Mucosa of descending colon (tissue), 3 donors: ENCODE results near the gene ANKRD13B. TPM values are rescaled to one million over a fixed set of nuclear protein-coding genes. Genes with fewer than 3 reads are reported as not detected.
A peak's percentile ranks its signal among the peaks of the same experiment; 100 is the strongest.

Source experiments
- ATAC-seq: fragments of 200-7000 bp; cut with Tn5 transposase; one replicate; pipeline ENCODE4 v1.9.1; 2020; ENCODE audit warnings: mild to moderate bottlenecking, moderate library complexity
- DNase-seq, 3 donors: peaks; one replicate each; pipeline ENCODE4 v3.0.0-alpha.2; 2020
- H3K36me3 ChIP-seq: fragments of 200-600 bp; one replicate; pipeline ENCODE4 v1.8.0; 2021; ENCODE audit warnings: low read depth, mild to moderate bottlenecking
- H3K4me1 ChIP-seq: fragments of 200-600 bp; one replicate; pipeline ENCODE4 v1.8.0; 2021; ENCODE audit warnings: low read depth, mild to moderate bottlenecking
- H3K4me3 ChIP-seq: fragments of 200-600 bp; one replicate; pipeline ENCODE4 v1.8.0; 2021; ENCODE audit warnings: mild to moderate bottlenecking
- H3K9me3 ChIP-seq: fragments of 200-600 bp; one replicate; pipeline ENCODE4 v1.8.0; 2021; ENCODE audit warnings: mild to moderate bottlenecking
- intact Hi-C, 2 donors: fragments of 100-400 bp; cut with DNase I in 1 of 2; cut with micrococcal nuclease in 1 of 2; formaldehyde crosslinking; loops; one replicate each; pipeline versions ENCODE4 v1.11.0 to v1.11.1; 2022; cut with DNase I, micrococcal nuclease
- total RNA-seq, 3 donors: library from RNA; stranded (reverse); fragmentation: NEBNext Ultra II Directional in 2 of 3; extraction: Animal tissue kit (Norgen Biotek cat#: 25700) in 2 of 3; gene quantifications; one replicate each; pipeline versions ENCODE4 v1.2.1 to v1.2.4, GENCODE V29; 2021 to 2023
- TF ChIP-seq, protein P1 (sequence below): fragments of 200-600 bp; IDR thresholded peaks from one replicate; pipeline ENCODE4 v1.8.0; 2022; ENCODE audit warnings: antibody characterized with exemption, mild to moderate bottlenecking
- donor health status: DM: no; HTN: no; CAD: no; lungs with moderate emphysema.
- donor health status: DM: no; HTN: no; CAD: no.
- donor health status: DM: no; HTN: yes; CAD: no.

ANKRD13B gene
- total RNA-seq, 3 donors from 2014 or later: 2.2 to 11.2 (median 3.3) TPM

DNA sequence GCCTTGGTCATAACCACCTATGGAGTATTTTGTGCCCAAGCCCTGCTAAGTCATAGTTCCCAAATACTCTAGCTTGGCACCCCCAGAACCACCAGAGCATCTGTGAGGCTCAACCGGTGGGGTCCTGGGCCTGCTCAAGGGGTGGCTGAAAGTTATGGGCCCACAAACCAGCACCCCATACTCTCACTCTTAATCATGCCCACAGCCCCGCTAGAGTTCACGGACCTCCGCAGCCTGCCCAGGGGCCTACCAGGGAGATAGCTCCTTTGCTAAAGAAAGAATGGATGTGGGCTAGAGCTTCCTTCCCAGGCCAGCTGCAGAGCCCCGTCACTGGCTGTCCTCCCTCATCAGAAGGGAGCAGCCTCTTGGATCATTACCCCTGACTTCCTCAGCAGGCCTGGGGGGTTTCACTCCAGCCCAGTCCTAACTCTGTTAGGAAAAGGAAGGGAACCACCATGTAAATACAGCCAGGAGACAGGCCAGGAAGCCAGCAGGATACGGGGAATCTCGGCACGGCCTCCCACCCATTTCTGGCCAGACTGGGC is 4.8 kb upstream of the ANKRD13B start:
- Histone ChIP-seq H3K36me3 (no peaks in the 10 kb centered on the region), H3K4me3 (no peak overlapping the region), H3K4me1 (peaks cover 42% of the 10 kb centered on the region), H3K9me3 (no peaks in the 10 kb centered on the region)
- no peak for ATAC-seq
- DNase-seq: peak in 1 of 3 donors; percentile 34
- TF ChIP-seq, protein P1, sequence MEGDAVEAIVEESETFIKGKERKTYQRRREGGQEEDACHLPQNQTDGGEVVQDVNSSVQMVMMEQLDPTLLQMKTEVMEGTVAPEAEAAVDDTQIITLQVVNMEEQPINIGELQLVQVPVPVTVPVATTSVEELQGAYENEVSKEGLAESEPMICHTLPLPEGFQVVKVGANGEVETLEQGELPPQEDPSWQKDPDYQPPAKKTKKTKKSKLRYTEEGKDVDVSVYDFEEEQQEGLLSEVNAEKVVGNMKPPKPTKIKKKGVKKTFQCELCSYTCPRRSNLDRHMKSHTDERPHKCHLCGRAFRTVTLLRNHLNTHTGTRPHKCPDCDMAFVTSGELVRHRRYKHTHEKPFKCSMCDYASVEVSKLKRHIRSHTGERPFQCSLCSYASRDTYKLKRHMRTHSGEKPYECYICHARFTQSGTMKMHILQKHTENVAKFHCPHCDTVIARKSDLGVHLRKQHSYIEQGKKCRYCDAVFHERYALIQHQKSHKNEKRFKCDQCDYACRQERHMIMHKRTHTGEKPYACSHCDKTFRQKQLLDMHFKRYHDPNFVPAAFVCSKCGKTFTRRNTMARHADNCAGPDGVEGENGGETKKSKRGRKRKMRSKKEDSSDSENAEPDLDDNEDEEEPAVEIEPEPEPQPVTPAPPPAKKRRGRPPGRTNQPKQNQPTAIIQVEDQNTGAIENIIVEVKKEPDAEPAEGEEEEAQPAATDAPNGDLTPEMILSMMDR: no peak
- intact Hi-C loops: no loop called here

DNA sequence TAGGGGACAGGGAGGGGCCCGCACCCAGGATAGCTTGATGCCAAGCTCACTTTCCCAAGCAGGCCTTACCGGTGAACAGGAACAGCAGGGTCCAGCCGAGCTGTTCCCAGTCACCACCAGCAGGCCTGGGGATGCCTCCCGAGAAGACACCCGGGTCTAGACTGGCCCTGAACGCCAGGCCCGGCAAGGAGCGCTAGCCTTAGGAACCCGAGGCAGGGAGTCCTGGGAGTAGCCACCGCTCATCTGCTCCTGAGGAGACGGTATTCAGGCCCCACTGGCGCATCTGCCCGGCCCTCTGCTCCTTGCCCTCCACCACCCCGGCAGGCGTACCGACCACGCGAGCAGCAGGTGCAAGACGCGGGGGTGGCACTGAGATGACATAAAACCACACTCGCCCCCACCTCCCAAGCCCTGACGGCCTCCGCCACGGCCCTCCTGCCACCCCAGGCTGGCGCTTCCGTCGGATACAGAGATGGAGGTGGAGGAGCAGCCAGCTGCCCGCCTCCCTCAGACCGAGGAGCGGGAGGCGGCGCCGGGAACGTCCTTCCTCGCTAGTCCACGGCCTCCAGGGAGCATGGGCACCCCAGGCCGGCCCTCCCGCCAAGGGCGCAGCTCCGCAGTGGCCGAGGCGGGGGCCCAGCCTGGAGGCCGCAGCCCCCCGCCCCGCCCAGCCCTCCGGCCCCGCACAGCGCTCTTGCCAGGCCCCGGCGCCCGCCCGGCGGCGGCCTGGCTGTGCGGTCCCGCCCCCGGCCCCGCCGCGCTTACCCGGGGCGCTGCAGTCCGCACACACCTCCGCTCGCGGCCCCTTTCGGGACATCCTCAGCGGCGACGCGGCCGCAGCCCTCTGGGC is 4.1 kb upstream of the ANKRD13B start:
- peaks cover 42% of the 10 kb centered on the region for H3K4me1 ChIP-seq
- no peaks in the 10 kb centered on the region for H3K36me3 ChIP-seq
- intact Hi-C loops: no loop called here
- ATAC-seq (peak; percentile 6), DNase-seq (peak; percentile 45 to 71 (median 71))
- H3K9me3 ChIP-seq: no peaks in the 10 kb centered on the region
- TF ChIP-seq, protein P1: no peak
- H3K4me3 ChIP-seq: peak overlapping the region; percentile 68

DNA sequence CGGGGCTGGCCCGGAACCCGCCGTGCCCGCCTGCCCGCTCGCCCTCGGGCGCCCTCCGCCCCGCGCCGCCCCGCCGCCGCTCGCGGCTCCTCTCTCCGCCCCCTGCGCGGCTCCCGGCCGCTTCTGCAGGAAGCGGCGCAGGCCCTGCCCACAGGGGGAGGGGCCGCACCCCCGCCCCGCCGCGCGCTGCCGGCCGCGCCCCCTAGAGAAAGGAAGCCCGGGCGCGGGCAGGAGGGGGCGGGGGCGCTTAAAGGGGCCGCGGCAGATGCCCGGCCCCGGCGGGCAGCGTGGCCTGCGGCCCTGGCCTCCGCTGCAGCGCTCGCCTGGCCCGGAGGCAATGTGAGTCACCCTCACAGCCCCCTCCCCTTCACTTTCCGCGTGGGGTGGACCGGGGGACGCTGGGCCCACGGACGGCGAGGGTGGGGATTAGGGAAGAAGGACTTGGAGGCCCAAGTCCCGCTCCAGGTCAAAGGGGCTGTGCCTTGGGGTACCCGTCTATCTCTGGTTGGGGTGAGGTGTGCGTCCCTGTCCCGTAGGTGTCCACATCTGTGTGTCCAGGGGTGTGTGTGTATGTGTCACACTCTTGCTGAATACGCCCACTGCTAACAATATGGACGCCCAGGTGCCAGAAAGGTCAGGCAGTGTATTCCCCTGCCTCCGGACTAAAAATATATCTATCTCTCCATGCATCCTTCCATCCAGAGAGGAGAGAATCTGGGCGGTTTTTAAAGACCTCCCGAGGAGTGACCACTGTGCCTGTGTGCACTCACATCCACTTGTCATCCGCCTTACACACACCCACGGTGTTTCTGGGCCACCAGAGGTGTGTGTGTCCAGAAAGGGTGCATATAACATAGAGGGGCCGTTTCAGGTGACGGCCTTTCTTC is 3.2 kb upstream of the ANKRD13B start, which contains the start of gene GIT1:
TSS of gene GIT1 (minus strand) at position 125 of the 887 bp plus-strand sequence. CDS start 270 bp downstream, outside the sequence.
- DNase-seq: peak; percentile 90 to 92 (median 90)
- Histone ChIP-seq H3K4me3 (peak within 1 kb of the TSS; percentile 68), H3K4me1 (peaks cover 48% of the 10 kb centered on the region), H3K36me3 (no peaks in the 10 kb centered on the region), H3K9me3 (no peaks in the 10 kb centered on the region)
- TF ChIP-seq, protein P1: no peak
- intact Hi-C loops: no loop called here
- peak; percentile 84 for ATAC-seq

DNA sequence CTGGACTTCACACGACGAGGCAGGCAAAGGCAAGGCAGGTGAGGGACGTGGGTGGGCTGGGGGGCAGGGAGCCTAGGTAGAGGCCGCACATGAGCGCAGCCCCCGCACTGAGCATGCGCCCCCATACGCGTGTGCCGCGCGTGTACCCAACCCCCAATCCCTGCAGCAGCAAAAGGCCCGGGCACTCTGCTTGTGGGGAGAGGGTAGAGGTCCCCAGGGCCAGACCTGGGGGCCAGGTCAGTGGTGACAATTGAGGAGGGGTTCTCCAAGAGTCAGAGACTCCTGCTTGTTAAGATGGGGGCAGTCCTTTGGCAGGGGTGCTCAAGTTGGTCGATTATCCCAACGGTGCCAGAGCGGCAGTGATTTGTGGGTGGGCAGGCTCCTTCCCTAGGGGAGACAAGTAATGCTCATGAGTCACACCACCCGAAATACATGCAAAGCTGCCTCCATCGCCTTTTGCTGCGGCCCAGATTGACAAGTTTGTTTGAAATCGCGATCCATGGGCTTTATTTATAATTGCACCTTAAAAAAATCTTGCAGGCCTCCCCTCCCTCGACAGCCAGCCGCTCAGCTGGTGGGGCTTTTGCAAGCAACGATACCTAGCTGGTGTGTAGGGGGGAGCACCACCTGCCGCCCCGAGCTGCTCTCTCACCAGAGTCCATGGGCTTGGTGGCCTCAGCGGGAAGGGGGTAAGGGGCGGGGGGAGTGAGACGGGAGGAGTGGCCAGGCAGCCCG is 2.4 kb upstream of the ANKRD13B start:
- intact Hi-C loops: no loop called here
- DNase-seq (peak; percentile 28 to 65 (median 52)), ATAC-seq (no peak)
- H3K36me3 ChIP-seq: no peaks in the 10 kb centered on the region
- no peak overlapping the region for H3K4me3 ChIP-seq
- H3K4me1 ChIP-seq: peaks cover 48% of the 10 kb centered on the region
- no peaks in the 10 kb centered on the region for H3K9me3 ChIP-seq
- TF ChIP-seq, protein P1: no peak
